ENCODE measurements around the gene KCNT1. TPM values are rescaled to one million over a fixed set of nuclear protein-coding genes. Genes with fewer than 3 reads are reported as not detected.
"Not testable (repeated sequence)": the region's sequence is repeated elsewhere in the genome, so short reads cannot be mapped to it uniquely, and the experiment has no call there.

The KCNT1 gene
- total RNA-seq, 1 donor from 2014 or later, result not detected

- Mint-ChIP-seq H3K27me3 (no peaks in the 10 kb centered on the region), H3K36me3 (ENCODE audit: low read depth) (no peaks in the 10 kb centered on the region), H3K9me3 (no peaks in the 10 kb centered on the region), H3K4me3 (no peak overlapping the region), H3K4me1 (no peaks in the 10 kb centered on the region), H3K27ac (no peak overlapping the region)
- intact Hi-C loops (cut with micrococcal nuclease), result no loop called here
- no peak for DNase-seq
These were observed 35.2 kb upstream of the KCNT1 start for GRCh38 chr9:135666534-135667462.

- Mint-ChIP-seq H3K27ac (no peak overlapping the region), H3K4me3 (no peak overlapping the region), H3K9me3 (no peaks in the 10 kb centered on the region), H3K36me3 (ENCODE audit: low read depth) (no peaks in the 10 kb centered on the region), H3K27me3 (no peaks in the 10 kb centered on the region), H3K4me1 (no peaks in the 10 kb centered on the region)
- DNase-seq, result no peak
- intact Hi-C loops (cut with micrococcal nuclease), result no loop called here
These were observed 34.5 kb upstream of the KCNT1 start for GRCh38 chr9:135667463-135668001.

GRCh38 chr9:135669018-135669417 lies 33.0 kb upstream of the KCNT1 start:
- H3K4me1 Mint-ChIP-seq; H3K4me3 Mint-ChIP-seq; H3K27me3 Mint-ChIP-seq; intact Hi-C loops (cut with micrococcal nuclease); H3K27ac Mint-ChIP-seq; H3K36me3 Mint-ChIP-seq (ENCODE audit: low read depth); H3K9me3 Mint-ChIP-seq; DNase-seq: not testable (repeated sequence)

- Mint-ChIP-seq H3K27ac (no peak overlapping the region), H3K36me3 (ENCODE audit: low read depth) (no peaks in the 10 kb centered on the region), H3K9me3 (no peaks in the 10 kb centered on the region), H3K4me1 (no peaks in the 10 kb centered on the region), H3K4me3 (no peak overlapping the region), H3K27me3 (no peaks in the 10 kb centered on the region)
- intact Hi-C loops (cut with micrococcal nuclease), result no loop called here
- DNase-seq, result no peak
These were observed 32.2 kb upstream of the KCNT1 start for GRCh38 chr9:135669616-135670285.

GRCh38 chr9:135670721-135671590 lies 31.0 kb upstream of the KCNT1 start:
- Mint-ChIP-seq H3K9me3 (no peaks in the 10 kb centered on the region), H3K4me1 (no peaks in the 10 kb centered on the region), H3K27ac (no peak overlapping the region), H3K36me3 (ENCODE audit: low read depth) (no peaks in the 10 kb centered on the region), H3K4me3 (no peak overlapping the region), H3K27me3 (no peaks in the 10 kb centered on the region)
- DNase-seq, result no peak
- intact Hi-C loops (cut with micrococcal nuclease), result no loop called here

GRCh38 chr9:135671591-135672041 lies 30.4 kb upstream of the KCNT1 start:
- no peaks in the 10 kb centered on the region for H3K27me3 Mint-ChIP-seq
- DNase-seq, result no peak
- H3K27ac Mint-ChIP-seq, result no peak overlapping the region

GRCh38 chr9:135672786-135673185 lies 29.2 kb upstream of the KCNT1 start:
- H3K4me1 Mint-ChIP-seq; H3K4me3 Mint-ChIP-seq; intact Hi-C loops (cut with micrococcal nuclease); H3K9me3 Mint-ChIP-seq; H3K27ac Mint-ChIP-seq; DNase-seq; H3K27me3 Mint-ChIP-seq; H3K36me3 Mint-ChIP-seq (ENCODE audit: low read depth): not testable (repeated sequence)

More at GRCh38 chr9:135671591-135672041, 30.4 kb upstream of the KCNT1 start:
- no peaks in the 10 kb centered on the region for H3K9me3 Mint-ChIP-seq
- no peaks in the 10 kb centered on the region for H3K4me1 Mint-ChIP-seq
- H3K4me3 Mint-ChIP-seq, result no peak overlapping the region
- H3K36me3 Mint-ChIP-seq (ENCODE audit: low read depth), result no peaks in the 10 kb centered on the region
- intact Hi-C loops (cut with micrococcal nuclease), result no loop called here

GRCh38 chr9:135673941-135674340 lies 28.0 kb upstream of the KCNT1 start:
- no peaks in the 10 kb centered on the region for H3K27me3 Mint-ChIP-seq
- intact Hi-C loops (cut with micrococcal nuclease), result no loop called here
- no peak for DNase-seq
- no peak overlapping the region for H3K27ac Mint-ChIP-seq
- no peak overlapping the region for H3K4me3 Mint-ChIP-seq
- H3K4me1 Mint-ChIP-seq, result no peaks in the 10 kb centered on the region
- no peaks in the 10 kb centered on the region for H3K9me3 Mint-ChIP-seq
- H3K36me3 Mint-ChIP-seq (ENCODE audit: low read depth), result no peaks in the 10 kb centered on the region

- H3K4me3 Mint-ChIP-seq, result no peak overlapping the region
- no peaks in the 10 kb centered on the region for H3K36me3 Mint-ChIP-seq (ENCODE audit: low read depth)
- intact Hi-C loops (cut with micrococcal nuclease), result no loop called here
- DNase-seq, result no peak
- no peaks in the 10 kb centered on the region for H3K9me3 Mint-ChIP-seq
- H3K27me3 Mint-ChIP-seq, result no peaks in the 10 kb centered on the region
- H3K27ac Mint-ChIP-seq, result no peak overlapping the region
- H3K4me1 Mint-ChIP-seq, result no peaks in the 10 kb centered on the region
These were observed 27.0 kb upstream of the KCNT1 start for GRCh38 chr9:135674977-135675376.

GRCh38 chr9:135676891-135677290 lies 25.1 kb upstream of the KCNT1 start:
- Mint-ChIP-seq H3K9me3 (no peaks in the 10 kb centered on the region), H3K27me3 (no peaks in the 10 kb centered on the region), H3K27ac (no peak overlapping the region), H3K4me3 (no peak overlapping the region), H3K4me1 (no peaks in the 10 kb centered on the region), H3K36me3 (ENCODE audit: low read depth) (no peaks in the 10 kb centered on the region)
- no peak for DNase-seq
- intact Hi-C loops (cut with micrococcal nuclease), result no loop called here

GRCh38 chr9:135677641-135678168 lies 24.3 kb upstream of the KCNT1 start:
- Mint-ChIP-seq H3K4me3 (no peak overlapping the region), H3K9me3 (no peaks in the 10 kb centered on the region)
- intact Hi-C loops (cut with micrococcal nuclease), result no loop called here

GRCh38 chr9:135678236-135679017 lies 23.6 kb upstream of the KCNT1 start:
- H3K9me3 Mint-ChIP-seq, result no peaks in the 10 kb centered on the region
- DNase-seq, result no peak
- H3K4me1 Mint-ChIP-seq, result no peaks in the 10 kb centered on the region
- intact Hi-C loops (cut with micrococcal nuclease), result no loop called here
- H3K36me3 Mint-ChIP-seq (ENCODE audit: low read depth), result no peaks in the 10 kb centered on the region
- H3K27ac Mint-ChIP-seq, result no peak overlapping the region
- H3K4me3 Mint-ChIP-seq, result no peak overlapping the region
- no peaks in the 10 kb centered on the region for H3K27me3 Mint-ChIP-seq

More at GRCh38 chr9:135677641-135678168, 24.3 kb upstream of the KCNT1 start:
- DNase-seq, result no peak
- Mint-ChIP-seq H3K27ac (no peak overlapping the region), H3K27me3 (no peaks in the 10 kb centered on the region), H3K36me3 (ENCODE audit: low read depth) (no peaks in the 10 kb centered on the region), H3K4me1 (no peaks in the 10 kb centered on the region)

GRCh38 chr9:135680056-135680455 lies 21.9 kb upstream of the KCNT1 start:
- H3K27ac Mint-ChIP-seq, result no peak overlapping the region
- no peak for DNase-seq
- no peaks in the 10 kb centered on the region for H3K4me1 Mint-ChIP-seq
- no peaks in the 10 kb centered on the region for H3K27me3 Mint-ChIP-seq
- no peak overlapping the region for H3K4me3 Mint-ChIP-seq
- H3K36me3 Mint-ChIP-seq (ENCODE audit: low read depth), result no peaks in the 10 kb centered on the region
- no peaks in the 10 kb centered on the region for H3K9me3 Mint-ChIP-seq
- intact Hi-C loops (cut with micrococcal nuclease), result no loop called here
